WI38 (cell line): Measurements from ENCODE around the gene IFNG-AS1.

ENCODE experiments used
- H3K4me3 ChIP-seq: 2 replicates; pipeline ENCODE4 v1.5.1; 2011; ENCODE audit warnings: low read depth, mild to moderate bottlenecking, control low read depth, low read length
- CTCF ChIP-seq: IDR thresholded peaks from 2 replicates; pipeline ENCODE4 v1.5.1; 2012; ENCODE audit warnings: low read depth, mild to moderate bottlenecking, control low read depth, low read length

IFNG-AS1 gene

DNA sequence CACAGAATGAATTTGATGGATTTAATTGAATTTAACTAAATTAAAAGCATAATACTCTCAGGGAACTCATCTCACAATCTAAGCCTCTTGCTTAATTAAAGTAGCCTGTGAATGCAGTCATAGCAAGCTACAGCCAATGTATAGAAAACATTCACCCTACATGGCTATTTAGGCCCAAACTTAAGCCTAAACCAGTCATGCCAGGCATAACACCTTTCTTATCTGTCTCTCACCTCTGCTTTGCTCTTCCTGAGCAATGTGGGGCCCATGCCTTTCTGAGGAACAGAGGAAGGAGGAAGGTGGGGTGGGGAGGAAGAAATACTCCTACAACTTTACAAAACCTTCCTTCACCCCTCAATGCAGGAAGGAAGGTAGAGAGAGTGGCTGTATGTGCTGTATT is 29.1 kb downstream of the IFNG-AS1 start:
- no peak overlapping the region for H3K4me3 ChIP-seq
- TF ChIP-seq CTCF, result no peak

DNA sequence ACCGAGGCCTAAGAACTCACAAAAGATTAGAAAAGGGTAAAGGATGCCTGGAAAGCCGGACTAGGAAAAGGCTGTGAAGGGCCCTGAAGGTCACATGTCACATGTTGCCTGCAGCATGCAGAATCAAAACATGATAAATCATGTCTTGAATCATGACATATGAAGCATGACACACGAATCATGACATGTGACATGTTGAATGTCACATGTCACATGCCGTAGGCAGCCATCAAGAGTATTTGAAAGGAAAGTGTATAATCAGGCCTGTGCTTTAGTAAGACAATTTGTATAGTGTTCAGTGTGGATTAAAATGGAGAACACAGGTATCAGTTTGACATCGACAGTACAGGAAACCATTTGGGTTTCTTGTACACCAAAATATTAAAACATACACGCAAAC is 30.8 kb downstream of the IFNG-AS1 start:
- no peak for TF ChIP-seq CTCF
- H3K4me3 ChIP-seq, result no peak overlapping the region

- TF ChIP-seq CTCF, result no peak
- H3K4me3 ChIP-seq, result no peak overlapping the region
Observed at GRCh38 chr12:68020699-68021098, 31.5 kb downstream of the IFNG-AS1 start.

DNA sequence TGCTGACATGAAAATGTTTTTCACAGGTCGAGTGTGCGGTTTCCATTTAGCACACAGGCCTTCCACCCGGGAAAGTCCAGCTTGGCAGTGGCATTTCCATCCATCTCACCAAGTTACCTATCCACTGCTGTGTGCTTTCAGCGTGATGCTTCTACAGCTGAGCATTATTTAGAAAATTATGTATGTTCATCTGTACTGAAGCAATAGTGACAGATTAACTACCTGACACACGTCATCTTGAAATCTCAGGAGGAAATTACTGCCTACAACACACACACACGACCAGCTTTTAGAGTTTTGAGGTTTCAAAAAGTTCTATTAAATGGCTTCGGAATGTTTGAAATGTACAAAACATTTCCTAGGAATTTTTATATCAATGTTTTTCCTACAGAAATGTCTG is 39.4 kb downstream of the IFNG-AS1 start:
- H3K4me3 ChIP-seq, result no peak overlapping the region
- TF ChIP-seq CTCF, result no peak

- H3K4me3 ChIP-seq, result no peak overlapping the region
- TF ChIP-seq CTCF, result no peak
Observed at GRCh38 chr12:68030248-68030647, 41.0 kb downstream of the IFNG-AS1 start.

- no peak overlapping the region for H3K4me3 ChIP-seq
- TF ChIP-seq CTCF, result no peak
Observed at GRCh38 chr12:68031174-68031573, 41.9 kb downstream of the IFNG-AS1 start.

DNA sequence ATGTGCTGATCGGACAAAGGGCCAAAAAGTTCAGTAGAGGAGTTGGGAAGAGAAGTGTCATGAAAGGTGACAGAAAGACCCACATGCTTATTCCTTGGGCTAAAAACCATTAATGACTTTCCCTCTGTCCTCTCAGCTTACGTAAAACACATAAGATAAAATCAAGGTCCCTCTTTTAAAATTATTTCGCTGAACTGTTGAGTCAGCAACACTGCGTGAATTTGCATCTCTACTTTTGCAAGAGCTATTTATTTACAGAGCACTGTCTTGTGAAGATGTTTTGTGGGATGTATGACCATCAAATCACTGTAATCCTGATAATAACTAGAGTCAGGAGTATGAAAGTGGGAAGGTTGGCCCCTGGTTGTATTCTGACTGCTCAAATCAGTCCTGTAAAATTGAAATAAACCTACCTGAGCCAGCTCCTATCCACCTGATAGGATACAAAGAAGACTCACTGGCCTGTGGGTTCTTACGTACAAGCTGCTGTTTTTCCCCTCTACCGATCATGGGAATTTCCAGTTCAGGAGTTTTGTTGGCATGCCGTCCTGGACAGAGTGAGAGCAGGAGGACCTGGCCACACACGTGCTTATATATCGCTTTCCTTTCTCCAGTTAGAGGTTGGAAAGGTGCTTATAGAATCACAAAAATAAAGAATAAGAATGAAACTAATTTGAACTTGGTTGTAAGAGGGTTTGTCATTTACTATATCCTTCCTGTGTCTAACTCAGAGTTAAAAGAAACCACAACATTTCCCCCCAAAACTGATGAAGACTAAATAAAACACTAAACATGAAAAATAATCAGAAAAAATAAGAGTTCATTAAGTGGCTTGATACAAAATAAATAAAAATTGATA is 42.9 kb downstream of the IFNG-AS1 start:
- no peak for TF ChIP-seq CTCF
- H3K4me3 ChIP-seq, result no peak overlapping the region
